Ascending aorta (tissue), 2 donors: ENCODE results near the gene NKAIN1. TPM values are rescaled to one million over a fixed set of nuclear protein-coding genes. Genes with fewer than 3 reads are reported as not detected.
"Not testable (repeated sequence)": the region's sequence is repeated elsewhere in the genome, so short reads cannot be mapped to it uniquely, and the experiment has no call there.

Source experiments
- DNase-seq, 2 donors: peaks; one replicate each; pipeline ENCODE4 v3.0.0-alpha.2; 2019; ENCODE audit warnings: low spot score in 2 of 2
- H3K27ac ChIP-seq, 2 donors: fragments of 200-600 bp; sonication (generic); one replicate each; pipeline ENCODE4 v1.5.1; 2016 to 2017; ENCODE audit warnings: mild to moderate bottlenecking in 1 of 2
- H3K27me3 ChIP-seq: fragments of 200-600 bp; sonication (generic); one replicate; pipeline ENCODE4 v1.5.1; 2017
- H3K36me3 ChIP-seq, 2 donors: fragments of 200-600 bp; sonication (generic); one replicate each; pipeline ENCODE4 v1.5.1; 2016
- H3K4me1 ChIP-seq, 2 donors: fragments of 200-600 bp; sonication (generic); one replicate each; pipeline ENCODE4 v1.5.1; 2016 to 2017; ENCODE audit warnings: mild to moderate bottlenecking in 1 of 2
- H3K4me3 ChIP-seq, 2 donors: fragments of 200-600 bp; sonication (generic); one replicate each; pipeline ENCODE4 v1.5.1; 2016 to 2017; ENCODE audit warnings: mild to moderate bottlenecking in 1 of 2
- H3K9me3 ChIP-seq, 2 donors: fragments of 200-600 bp; sonication (generic); one replicate each; pipeline ENCODE4 v1.5.1; 2016
- intact Hi-C: fragments of 100-400 bp; cut with DNase I; formaldehyde crosslinking; loops from one replicate; pipeline ENCODE4 v1.15.1; 2023
- total RNA-seq: library from RNA; depleted of rRNA; stranded (reverse); fragments of >200 nt; gene quantifications from one replicate; pipeline ENCODE4 v1.1.0, GENCODE V29; 2016
- TF ChIP-seq, protein P1 (sequence below), 3 experiments: fragments of 200-600 bp in 2 of 3; fragments of 450-650 bp in 1 of 3; sonication (generic) in 2 of 3; IDR thresholded peaks; one replicate each; pipeline ENCODE4 v1.5.1; 2016 to 2019; ENCODE audit warnings: antibody characterized with exemption in 3 of 3, mild to moderate bottlenecking in 1 of 3, moderate library complexity in 1 of 3

NKAIN1 gene
- total RNA-seq, 1 donor from 2014 or later = not detected

DNA sequence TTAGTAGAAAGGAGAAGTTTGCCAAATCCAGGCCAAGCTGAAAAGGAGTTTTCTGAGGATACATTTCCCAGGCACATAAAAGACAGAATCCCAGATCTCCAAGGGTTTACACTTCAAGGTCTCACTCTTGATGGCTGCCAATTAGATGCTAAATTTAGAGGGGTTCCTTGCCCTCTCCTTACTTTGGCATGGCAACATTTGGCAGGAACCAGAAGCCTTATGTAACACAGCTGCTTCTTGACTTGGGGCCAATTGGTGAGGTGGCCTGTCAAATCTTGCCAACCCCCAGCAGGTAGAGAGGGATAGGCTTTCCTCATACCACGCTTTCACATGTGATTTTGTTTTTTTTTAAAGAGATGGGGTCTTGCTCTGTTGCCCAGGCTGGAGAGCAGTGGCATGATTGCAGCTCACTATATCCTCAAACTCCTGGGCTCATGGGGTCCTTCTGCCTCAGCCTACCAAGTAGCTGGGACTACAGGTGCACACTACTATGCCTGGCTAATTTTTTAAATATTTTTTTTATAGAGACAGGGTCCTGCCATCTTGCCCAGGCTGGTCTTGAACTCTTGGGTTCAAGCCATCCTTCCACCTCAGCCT is 25.2 kb upstream of the NKAIN1 start:
- Histone ChIP-seq H3K36me3 (peaks cover 47 to 57% of the 10 kb centered on the region in 2 donors), H3K27ac (no peak overlapping the region), H3K27me3 (no peaks in the 10 kb centered on the region), H3K4me1 (peaks cover 0 to 3% of the 10 kb centered on the region in 2 donors), H3K9me3 (no peaks in the 10 kb centered on the region), H3K4me3 (no peak overlapping the region)
- DNase-seq = no peak
- intact Hi-C loops = no loop called here
- TF ChIP-seq, protein P1, sequence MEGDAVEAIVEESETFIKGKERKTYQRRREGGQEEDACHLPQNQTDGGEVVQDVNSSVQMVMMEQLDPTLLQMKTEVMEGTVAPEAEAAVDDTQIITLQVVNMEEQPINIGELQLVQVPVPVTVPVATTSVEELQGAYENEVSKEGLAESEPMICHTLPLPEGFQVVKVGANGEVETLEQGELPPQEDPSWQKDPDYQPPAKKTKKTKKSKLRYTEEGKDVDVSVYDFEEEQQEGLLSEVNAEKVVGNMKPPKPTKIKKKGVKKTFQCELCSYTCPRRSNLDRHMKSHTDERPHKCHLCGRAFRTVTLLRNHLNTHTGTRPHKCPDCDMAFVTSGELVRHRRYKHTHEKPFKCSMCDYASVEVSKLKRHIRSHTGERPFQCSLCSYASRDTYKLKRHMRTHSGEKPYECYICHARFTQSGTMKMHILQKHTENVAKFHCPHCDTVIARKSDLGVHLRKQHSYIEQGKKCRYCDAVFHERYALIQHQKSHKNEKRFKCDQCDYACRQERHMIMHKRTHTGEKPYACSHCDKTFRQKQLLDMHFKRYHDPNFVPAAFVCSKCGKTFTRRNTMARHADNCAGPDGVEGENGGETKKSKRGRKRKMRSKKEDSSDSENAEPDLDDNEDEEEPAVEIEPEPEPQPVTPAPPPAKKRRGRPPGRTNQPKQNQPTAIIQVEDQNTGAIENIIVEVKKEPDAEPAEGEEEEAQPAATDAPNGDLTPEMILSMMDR (IDR thresholded peaks at IDR 0.05) = no peak

DNA sequence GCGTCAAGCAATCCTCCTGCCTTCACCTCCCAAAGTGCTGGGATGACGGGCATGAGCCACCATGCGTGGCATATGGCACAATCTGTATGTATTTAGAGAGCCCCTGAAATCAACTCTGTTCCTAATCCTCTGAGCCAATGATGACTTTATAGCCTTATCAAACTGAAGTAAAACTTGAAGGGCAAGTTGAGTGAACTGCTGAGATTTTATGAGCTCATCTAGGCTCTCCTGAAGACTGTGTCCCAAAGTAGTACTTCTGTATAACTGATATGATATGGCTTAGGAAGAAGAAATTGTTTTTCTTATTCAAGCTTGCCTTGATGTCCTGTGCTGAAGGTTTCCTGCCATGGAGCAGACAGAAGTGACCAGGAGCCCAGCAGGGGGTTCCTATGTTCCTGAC is 23.7 kb upstream of the NKAIN1 start:
- H3K36me3 ChIP-seq = peaks cover 48 to 57% of the 10 kb centered on the region in 2 donors
- peaks cover 0 to 3% of the 10 kb centered on the region in 2 donors for H3K4me1 ChIP-seq
- no peak overlapping the region for H3K4me3 ChIP-seq
- intact Hi-C loops = no loop called here
- DNase-seq = no peak
- H3K27me3 ChIP-seq = no peaks in the 10 kb centered on the region
- no peak overlapping the region for H3K27ac ChIP-seq
- no peaks in the 10 kb centered on the region for H3K9me3 ChIP-seq
- TF ChIP-seq, protein P1 (IDR thresholded peaks at IDR 0.05) = no peak

DNA sequence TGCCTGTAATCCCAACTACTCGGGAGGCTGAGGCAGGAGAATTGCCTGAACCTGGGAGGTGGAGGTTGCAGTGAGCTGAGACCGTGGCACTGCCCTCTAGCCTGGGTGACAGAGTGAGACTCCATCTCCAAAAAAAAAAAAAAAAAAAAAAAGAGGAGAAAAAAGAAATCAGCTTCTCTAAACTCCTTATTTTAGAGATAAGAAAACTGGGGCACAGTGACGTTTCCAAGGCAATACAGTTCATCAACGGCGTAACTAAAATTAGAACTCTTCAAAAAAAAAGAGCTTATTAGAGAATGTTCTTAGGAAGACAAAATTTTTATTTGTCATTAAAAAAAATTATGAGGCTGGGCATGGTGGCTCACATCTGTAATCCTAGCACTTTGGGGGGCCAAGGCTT is 22.7 kb upstream of the NKAIN1 start:
- H3K27ac ChIP-seq, DNase-seq, H3K4me1 ChIP-seq, H3K27me3 ChIP-seq, intact Hi-C loops, H3K4me3 ChIP-seq, H3K9me3 ChIP-seq: not testable (repeated sequence)
- H3K36me3 ChIP-seq = peaks cover 48 to 55% of the 10 kb centered on the region in 2 donors

DNA sequence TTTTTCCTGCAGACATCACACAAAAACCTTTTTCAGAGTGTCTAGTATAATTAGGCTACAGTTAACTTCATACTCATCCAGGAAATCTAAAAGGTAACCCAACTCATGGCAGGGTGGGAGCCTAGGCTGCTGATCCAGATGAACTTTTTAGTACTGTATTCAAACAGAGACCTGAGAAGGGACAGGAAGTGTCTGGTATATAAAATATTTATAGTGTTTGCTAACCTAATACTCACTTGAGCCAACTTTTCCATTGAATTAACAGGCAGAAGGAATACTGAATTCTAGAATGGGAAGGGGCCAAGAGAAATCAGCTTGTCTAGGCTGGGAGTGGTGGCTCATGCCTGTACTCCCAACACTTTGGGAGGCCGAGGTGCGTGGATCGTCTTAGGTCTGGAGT is 22.2 kb upstream of the NKAIN1 start:
- DNase-seq = no peak
- TF ChIP-seq, protein P1 (IDR thresholded peaks at IDR 0.05) = no peak
- intact Hi-C loops = no loop called here
- Histone ChIP-seq H3K4me1 (peaks cover 0 to 3% of the 10 kb centered on the region in 2 donors), H3K9me3 (no peaks in the 10 kb centered on the region), H3K36me3 (peaks cover 48 to 50% of the 10 kb centered on the region in 2 donors), H3K4me3 (no peak overlapping the region), H3K27ac (no peak overlapping the region), H3K27me3 (no peaks in the 10 kb centered on the region)

DNA sequence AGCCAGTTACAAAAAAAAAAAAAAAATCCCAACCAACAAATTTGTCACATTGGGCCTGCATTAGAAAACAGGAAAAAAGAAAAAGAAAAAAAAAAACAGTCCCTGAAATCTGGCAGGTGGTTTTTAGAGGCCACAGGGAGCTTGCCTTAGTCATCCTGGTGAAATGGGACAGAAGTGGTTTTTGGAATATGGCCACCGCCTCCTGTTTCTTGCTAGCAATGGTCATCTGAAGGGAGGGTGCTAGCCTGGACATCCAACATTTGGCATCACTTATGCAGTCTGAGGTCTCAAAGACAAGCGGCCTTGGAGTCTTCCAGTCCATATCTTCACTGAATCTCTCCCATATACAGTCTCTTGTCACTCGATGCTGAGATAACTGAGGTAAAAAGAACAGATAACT is 20.1 kb upstream of the NKAIN1 start:
- Histone ChIP-seq H3K27me3 (no peaks in the 10 kb centered on the region), H3K9me3 (no peaks in the 10 kb centered on the region), H3K27ac (no peak overlapping the region), H3K4me1 (peaks cover 0 to 1% of the 10 kb centered on the region in 2 donors), H3K4me3 (no peak overlapping the region), H3K36me3 (peaks cover 43 to 49% of the 10 kb centered on the region in 2 donors)
- TF ChIP-seq, protein P1 (IDR thresholded peaks at IDR 0.05) = no peak
- no peak for DNase-seq
- intact Hi-C loops = no loop called here

DNA sequence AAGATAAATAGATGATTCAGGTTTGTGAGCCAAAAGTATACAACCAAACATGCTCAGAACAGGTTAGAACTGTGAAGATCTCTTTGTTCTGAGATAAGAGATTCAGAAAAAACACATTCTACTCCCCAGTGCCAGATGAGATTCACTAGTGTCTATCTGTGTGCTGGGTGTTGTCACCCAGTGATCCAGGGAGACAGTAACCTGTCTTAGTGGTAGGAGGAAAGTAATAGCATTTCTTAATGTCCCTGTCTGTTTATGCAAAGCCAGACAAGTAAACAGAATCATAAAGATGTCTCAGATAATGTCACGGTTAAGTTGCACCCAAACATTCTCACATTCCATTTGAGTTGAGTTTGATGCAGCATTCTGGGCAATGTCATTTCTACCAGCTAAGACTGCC is 18.9 kb upstream of the NKAIN1 start:
- TF ChIP-seq, protein P1 (IDR thresholded peaks at IDR 0.05) = no peak

More for the DNA sequence above, 18.9 kb upstream of the NKAIN1 start:
- intact Hi-C loops = no loop called here
- no peak overlapping the region for H3K4me3 ChIP-seq
- DNase-seq = no peak
- H3K36me3 ChIP-seq = peaks cover 43 to 49% of the 10 kb centered on the region in 2 donors
- H3K27me3 ChIP-seq = no peaks in the 10 kb centered on the region
- no peaks in the 10 kb centered on the region for H3K4me1 ChIP-seq
- no peak overlapping the region for H3K27ac ChIP-seq
- no peaks in the 10 kb centered on the region for H3K9me3 ChIP-seq
